Fibroblast of peridontal ligament (primary cell): Measurements from ENCODE around the gene DYNLT5.
A peak's percentile ranks its signal among the peaks of the same experiment; 100 is the strongest.
"Not testable (repeated sequence)": the region's sequence is repeated elsewhere in the genome, so short reads cannot be mapped to it uniquely, and the experiment has no call there.

Source experiments
- DNase-seq: peaks from one replicate; pipeline ENCODE4 v3.0.0-alpha.2; 2010; ENCODE audit errors: extremely low read depth

The DYNLT5 gene

DNA sequence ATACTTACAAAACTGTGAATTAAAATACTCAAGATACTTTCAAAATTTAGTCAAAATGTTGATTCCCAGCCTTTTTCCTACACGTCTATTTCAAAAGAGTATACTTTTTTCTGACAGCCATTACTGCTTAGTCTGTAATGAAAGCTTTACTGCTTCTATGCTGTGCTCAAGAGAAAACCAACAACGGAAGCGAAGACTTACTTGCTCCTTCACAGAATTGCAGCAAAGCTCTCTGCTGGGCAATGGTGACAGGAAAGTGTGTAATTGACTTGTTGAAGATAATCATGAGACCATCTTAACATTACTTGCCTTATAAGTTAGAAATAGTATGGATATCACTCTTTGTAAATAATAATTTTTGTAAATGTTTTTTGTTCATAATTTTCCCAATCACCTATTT lies 1.7 kb upstream of the DYNLT5 start:
- no peak for DNase-seq

DNA sequence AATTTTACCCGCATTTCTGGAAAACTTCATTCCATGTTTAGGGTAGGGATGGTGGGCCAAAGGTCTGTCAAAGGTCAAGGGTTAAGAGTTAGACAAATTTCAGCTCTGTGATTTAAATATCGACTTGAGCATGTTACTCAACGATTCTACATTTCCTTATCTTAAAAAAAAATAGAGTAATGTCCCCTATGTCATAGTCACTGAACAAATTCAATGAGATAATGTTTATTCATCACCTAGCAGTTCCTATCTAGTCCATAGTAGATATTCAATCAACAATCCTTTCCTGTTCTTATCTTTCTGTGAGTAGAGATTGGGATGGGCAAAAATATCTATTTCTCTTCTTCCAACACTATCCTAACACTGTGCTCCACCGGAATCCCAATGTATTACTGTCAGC lies 1.1 kb upstream of the DYNLT5 start:
- DNase-seq = no peak

DNA sequence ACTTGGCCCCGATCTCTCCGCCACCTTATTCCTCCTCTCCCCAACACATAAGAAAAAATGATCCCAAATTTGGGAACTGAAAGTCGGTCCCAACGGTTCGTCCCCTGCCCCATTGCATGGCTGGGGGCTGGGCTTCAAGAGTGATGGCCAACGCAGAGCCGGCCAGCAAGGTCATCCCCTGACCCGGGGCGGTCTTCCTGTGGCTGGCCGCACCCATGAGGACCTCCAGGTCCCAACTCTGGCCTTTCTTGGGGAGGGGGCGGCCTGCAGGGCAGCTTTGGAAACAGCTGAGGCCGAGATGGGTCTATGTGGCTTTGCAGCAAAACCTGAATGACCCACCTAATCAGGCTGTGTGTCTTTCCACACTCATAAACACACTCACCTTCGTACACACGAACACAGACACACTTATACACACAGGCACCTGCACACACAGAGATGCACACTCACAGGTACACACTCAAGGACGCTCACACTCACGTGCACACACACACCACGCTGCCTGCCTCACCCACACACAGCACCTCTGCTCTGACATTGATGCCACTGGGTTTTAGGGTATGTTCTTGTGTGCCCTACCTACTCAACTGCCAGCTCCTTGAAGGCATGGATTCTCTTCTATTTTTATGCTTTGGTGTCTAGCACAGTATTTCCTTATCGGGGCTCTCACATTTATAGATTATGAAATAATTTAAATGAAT lies 562 bp downstream of the DYNLT5 start:
- no peak for DNase-seq

DNA sequence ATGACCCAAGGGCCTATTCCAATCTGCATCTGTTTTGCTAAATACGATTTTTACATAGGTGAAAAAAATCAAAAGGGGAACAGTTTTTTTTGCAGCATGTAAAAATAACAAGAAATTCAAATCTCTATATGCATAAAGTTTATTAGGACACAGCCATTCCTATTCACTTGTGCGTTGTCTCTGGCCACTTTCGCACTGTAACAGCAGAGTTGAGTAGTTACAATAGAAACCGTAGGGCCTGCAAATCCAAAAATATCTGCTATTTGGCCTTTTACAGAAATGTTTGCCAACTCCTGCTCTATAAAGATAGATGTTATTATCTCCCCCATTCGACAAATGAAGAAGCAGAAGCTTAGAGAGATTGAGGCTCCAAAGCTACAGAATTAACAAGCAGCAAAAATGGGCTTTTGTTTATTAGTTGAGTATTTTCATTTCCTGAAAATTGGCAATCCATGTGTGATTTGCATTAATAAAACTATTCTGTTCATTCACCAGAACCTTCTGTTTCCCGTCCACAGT lies 5.5 kb downstream of the DYNLT5 start:
- DNase-seq = no peak

DNA sequence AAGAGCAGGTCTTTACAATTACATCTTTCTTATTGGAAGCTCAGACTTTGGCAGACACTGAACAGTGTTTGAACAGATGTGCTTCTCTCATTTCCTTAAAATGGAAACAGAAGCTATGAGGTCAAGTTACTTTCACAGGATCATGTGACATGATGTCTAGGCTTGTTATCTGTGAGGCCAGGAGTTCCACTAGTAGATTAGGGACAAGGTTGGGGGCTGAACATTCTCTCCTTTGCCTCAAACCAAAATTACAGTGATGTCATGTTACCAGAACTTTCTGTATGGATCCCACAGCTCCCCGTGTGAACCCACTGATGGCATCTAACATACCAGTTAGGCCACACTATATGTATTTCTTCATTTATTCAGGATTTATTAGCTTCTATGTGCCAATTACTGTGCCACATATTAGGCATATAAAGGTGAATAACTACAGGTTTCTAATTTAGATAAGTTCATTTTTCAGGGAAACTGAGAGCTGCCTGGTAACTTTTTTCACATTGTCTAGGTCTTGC lies 6.0 kb downstream of the DYNLT5 start:
- peak; percentile 51 for DNase-seq

DNA sequence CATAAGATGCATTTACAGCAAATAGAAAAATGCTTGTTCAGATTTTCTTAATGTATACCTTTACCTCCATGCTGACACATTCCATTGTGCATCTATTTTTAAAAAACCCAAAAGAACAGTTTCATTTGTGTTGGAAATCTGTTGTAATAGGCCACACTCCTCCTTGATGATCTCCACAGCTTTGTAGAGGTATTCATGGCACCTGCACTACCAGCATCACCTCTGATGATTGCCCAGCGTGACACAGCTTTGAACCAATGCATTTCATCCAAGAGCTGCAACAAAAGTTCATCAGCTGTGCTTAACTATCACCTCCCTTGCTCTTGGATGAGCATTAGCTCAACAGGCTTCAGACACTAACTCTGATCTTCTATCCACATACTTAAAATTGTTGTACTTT lies 8.2 kb downstream of the DYNLT5 start:
- DNase-seq = no peak

DNA sequence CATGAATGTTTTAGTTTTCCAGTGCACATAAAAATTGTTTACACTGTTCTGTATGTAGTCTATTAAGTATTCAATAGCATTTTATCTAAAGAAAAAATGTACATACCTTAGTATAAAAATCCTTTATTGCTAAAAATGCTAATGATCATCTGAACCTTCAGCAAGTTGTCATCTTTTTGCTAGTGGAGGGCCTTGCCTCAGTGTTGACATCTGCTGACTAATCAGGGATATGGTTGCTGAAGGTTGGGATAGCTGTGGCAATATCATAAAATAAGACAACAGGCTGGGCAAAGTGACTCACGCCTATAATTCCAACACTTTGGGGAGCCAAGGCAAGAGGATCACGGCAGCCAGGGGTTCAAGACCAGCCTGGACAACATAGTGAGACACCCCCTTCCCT lies 9.0 kb downstream of the DYNLT5 start:
- peak; percentile 51 for DNase-seq

DNA sequence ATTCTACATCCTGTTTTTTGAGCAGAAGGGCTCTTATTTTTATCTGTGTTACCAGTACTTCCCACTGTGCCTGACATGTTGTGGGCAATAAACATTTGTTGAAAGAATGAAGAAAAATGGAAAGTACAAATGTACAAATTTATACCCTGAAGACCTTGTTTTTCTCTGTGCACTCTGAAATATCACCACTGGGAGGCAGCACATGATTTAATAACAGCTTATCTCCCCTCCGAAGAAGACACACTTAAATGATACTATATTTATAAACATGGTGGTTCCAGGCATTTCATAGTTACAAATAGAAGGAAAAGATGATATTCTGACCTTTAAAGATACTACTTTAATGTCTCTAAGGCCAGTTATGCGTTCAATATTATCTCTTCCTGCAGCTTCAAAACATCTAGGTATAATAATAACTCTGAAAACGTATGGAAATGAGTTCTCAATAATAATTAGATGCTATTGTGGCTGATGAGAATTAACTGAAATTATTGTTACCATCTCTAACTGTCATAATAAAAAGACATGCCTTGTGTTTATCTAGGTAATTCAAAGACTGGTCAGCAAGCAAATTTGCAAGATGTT lies 12.8 kb downstream of the DYNLT5 start:
- peak; percentile 82 for DNase-seq

DNA sequence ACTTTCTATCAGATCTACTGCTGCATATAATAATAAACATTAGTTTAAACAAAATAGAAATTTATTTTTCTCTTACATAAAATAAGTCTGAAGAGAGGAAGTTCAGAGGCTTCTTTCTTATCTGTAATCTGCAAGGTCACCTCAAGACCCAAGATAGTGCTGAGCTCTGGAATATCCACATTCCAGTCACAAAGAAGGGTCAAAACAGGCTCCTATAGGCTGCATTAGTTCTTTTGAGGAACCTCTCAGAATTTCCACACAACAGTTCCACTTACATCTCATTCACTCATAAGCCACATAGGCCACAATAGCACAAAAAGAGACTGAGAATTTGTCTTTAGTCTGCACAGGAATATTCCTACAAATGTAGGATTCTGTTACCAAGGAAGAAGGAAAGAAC lies 15.4 kb downstream of the DYNLT5 start:
- DNase-seq = no peak

DNA sequence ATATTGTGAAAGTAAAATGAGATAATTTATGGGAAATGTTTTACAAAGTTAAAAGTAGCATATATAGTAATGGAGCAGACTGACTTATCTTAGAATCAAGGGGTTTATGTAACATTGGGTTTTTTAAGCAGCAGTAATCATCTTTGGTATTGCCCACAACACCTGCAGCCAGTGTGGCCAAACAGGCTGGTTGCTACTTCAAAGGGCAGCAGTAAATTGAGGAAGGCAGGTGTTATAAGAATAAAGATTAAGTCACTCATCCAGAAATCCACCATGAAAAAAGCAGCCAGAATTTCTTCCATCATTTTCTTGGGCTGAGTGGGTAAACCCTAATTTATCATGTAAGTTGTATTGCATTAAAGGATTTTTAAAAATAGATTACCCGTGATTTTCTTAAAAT lies 16.7 kb downstream of the DYNLT5 start:
- no peak for DNase-seq

DNA sequence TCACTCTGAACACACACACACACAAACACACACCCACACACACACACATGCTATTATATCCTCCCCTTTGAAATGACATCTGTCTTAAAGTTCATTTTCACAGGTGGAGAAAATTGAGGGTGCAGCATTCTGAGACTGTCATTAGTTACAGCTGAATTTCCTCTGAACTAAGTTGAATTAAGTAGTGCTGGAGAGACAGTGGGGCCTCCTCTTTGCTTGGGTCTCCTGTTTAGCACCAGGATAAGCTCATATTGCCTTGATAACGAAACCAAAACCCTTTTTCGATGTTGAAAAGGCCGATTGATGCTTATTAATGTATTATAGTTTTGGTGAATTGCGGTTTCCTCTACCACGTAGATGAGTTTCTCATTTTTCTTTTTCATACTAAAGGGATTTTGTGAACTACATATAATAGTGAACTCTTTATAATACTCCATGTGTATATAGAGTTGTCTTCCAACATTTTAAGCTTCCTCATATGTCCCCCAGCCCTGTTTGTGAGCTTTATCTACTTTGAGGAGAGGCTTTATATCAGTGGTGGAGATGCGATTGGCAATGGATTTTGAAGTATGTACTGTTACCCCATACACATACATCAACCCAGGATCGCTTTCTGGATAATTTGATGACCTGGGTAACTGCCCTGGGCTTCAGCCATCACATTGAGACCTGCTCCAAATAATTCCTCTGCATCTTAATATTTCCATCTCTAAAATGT lies 17.4 kb downstream of the DYNLT5 start:
- DNase-seq = peak; percentile 41

DNA sequence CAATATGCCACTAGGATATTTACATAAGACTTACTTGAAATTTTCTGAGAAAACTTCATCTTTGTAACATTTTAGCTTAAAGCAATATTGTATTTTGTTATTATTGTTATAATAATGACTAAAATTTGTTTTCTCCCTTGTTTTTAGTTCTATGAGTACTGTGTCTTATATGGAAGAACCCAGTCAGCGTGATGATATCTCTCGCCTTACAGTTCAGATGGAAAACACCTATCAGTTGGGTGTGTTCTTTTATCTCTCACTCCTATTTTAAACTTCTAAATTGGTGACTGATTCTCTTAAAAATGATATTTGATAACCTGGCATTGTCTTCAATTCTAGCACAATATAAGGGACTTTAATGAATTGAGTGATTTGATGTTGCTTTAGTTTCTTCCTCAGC lies 18.0 kb downstream of the DYNLT5 start:
- no peak for DNase-seq

DNA sequence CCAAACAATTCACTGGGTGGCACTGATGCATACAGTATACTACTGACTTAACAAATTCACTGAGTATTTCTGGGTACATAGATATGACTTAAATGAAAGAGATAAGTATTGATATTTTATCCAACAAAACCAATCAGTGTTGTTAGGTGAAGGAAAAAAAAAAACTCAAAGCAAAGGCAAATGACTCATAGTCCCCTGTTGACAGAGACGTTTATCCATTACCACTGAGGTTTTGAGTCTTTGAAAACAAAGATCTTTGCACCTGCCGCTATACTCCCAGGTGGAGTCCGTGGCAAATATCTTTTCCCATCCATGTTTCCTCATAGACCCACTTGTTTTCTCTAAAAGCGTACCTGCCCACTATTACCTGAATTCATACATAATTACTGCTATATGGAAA lies 18.4 kb downstream of the DYNLT5 start:
- DNase-seq = no peak

DNA sequence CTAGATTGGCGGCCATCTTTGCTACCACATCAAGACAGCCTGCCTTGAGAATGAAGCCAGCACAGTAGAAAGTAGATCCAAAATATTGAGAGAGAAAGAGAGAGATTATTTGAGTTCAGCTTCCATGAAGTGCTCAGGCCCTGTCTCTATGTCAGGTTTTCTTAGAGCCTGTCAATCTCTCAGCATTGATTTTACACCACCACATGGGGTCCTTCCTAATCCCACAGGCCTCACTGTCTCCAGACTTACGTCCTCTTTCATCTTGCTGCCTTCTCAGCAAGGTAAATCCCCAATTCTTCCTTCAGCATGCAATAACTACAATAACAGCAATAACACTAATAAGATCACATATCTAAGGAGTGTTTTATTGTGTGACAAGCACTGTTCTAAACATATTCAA lies 21.0 kb downstream of the DYNLT5 start:
- DNase-seq = no peak

DNA sequence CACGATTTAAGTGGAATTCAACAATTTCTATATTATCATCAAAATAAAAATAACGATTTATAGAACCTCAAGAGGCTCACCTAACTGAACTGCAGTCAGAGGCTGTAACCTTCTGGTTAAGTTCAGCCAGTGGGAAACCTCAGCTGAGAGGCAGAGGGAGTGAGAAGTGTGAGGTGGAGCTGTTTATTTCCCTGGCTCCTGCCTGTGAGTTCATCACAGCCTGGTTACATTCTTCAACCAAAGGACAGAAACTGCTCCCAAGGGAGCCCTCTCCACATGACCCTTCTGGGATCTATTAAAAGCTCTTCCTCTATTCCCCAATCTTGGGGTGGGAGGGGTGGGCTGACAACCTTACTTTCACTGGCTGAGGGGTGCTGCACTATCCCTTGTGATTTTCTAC lies 22.2 kb downstream of the DYNLT5 start:
- DNase-seq = no peak

DNA sequence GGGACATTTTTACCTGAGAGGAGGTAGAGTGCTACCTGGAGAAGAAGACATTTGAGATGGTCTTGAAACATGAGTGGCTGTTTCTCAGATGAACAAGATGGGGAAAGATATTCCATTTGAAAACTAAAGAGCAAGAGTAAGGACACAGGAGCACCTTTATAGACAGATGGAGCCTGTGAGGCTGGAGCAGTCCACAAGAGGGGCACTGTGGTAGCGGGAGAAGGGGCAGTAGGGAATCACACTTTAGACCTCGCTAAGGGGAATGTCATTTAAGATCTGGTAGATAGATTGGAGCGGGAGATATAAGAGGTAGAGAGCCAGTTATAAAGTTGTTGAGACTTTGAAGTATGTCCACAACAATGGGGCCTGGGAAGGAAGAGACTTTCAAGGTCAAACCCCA lies 23.4 kb downstream of the DYNLT5 start:
- no peak for DNase-seq

DNA sequence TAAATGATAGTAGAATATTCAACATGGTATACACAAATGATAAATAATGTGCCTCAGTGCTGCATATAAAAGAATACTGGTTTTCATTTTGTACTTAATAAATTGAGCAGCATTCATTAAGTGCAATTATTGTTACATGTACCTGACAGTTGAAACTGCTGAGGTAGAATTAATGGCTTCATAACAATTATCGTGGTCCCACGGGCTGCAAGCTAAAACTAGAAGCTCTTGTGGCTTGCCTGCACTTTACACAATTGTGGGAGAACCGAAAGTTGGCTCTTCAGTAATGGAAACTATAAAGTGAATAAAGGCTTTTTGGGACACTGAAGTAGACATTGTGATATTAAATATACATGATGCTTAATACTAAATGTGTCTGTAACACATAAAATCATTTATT lies 25.6 kb downstream of the DYNLT5 start:
- DNase-seq = peak; percentile 24

DNA sequence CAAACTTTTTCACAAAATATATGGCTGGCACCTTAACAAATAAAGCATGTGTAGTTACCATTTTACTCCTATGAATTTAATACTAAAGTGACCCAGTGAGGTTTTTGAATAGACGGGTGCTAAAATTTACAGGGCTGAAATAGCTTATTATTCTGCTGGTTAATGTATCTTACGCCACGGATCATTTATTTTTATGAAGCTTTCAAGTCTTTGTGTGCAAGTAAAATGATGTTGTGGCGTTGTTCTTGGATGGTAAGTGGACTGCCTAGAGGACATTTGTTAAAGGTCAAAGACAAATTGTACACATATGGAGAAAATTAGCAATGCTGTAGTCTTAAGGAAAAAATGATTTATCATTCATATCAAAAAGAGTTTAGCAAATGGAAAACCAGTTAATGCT lies 26.0 kb downstream of the DYNLT5 start:
- DNase-seq = peak; percentile 25

DNA sequence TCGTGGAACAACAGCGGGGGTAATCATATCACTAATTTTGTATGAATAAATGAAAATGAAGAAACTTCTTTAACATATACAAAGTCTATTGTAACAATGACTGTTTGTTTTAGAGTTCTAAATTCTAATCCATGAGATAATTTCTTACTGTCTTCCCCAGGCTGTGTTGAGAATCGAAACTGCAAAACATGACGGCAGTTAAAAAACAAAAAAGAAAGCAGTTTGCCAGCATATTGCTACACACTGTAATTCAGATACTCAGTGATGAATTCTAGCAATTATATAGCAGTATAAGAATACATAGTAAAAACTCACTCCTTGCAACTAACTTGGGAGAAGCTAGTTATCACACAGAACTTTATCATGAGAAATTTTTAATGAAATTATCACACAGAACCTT lies 26.7 kb downstream of the DYNLT5 start:
- peak; percentile 66 for DNase-seq

DNA sequence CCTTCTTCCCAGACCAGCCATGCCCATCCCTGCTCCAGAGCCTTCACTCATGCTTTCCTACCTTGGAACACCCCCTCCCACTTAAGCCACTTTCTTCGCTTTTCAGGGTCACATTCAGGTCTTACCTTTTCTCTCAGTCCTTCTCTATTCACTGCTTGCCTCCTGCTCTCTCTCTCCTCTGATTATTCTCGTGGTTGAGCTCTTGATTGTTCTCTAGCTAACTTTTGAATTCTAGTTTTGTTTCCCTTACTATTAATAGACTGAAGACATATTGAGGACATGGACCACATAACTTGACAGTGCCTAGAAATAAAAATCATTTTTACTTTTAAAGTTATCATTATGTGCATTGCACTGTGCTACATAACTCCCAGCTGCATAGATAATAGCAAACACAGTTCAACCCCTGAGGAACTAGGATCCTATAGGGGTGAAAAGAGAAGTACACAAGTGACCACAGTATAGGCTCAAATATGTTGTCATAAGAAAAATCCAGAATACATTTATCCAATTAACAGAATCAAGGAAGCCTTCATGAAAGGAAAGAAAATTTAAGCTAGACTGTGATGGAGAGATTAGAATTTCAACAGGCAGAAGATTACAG lies 27.3 kb downstream of the DYNLT5 start:
- DNase-seq = no peak

DNA sequence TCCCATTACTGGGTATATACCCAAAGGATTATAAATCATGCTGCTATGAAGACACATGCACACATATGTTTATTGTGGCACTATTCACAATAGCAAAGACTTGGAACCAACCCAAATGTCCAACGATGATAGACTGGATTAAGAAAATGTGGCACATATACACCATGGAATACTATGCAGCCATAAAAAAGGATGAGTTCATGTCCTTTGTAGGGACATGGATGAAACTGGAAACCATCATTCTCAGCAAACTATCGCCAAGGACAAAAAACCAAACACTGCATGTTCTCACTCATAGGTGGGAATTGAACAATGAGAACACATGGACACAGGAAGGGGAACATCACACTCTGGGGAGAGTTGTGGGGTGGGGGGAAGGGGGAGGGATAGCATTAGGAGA lies 33.5 kb downstream of the DYNLT5 start:
- DNase-seq = not testable (repeated sequence)

DNA sequence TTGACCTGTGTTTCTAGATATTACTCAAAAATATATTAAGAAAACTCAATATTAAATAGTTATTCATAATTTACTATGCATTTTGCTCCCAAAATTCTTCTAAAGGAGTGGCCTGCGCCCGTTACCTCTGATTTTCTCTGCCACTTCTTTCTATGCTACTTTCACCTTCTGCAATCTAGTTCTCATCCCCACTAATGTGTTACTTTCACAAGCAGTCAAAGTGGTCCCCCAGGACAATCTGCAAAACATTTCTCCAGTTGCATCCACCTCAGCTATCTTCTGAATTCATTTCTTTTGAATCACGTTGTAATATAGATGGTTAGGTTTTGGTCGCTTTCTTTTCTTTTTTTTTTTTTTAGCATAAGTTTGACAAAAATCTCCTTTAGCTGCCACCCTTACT lies 35.4 kb downstream of the DYNLT5 start:
- no peak for DNase-seq
